Skin of body (tissue), 3 donors: ENCODE results near the gene CIP2A. TPM values are rescaled to one million over a fixed set of nuclear protein-coding genes. Genes with fewer than 3 reads are reported as not detected.

Source experiments
- DNase-seq: peaks from one replicate; lab custom pipeline; 2025; lab: John Stamatoyannopoulos, UW
- small RNA-seq: library from RNA; depleted of rRNA; stranded (forward); fragments of <200 nt; gene quantifications from one replicate; pipeline ENCODE3, GENCODE V24; 2014; ENCODE audit warnings: low replicate concordance
- total RNA-seq: library from RNA; depleted of rRNA; stranded (reverse); fragments of >200 nt; gene quantifications from one replicate; pipeline ENCODE4 v1.2.3, GENCODE V29; 2014

CIP2A gene
- total RNA-seq, 1 donor from 2014 or later = 12.8 TPM

GRCh38 chr3:108511055-108511454 lies 78.2 kb downstream of the CIP2A start:
- DNase-seq = no peak

GRCh38 chr3:108510496-108510895 lies 78.7 kb downstream of the CIP2A start, which contains the start of gene MYH15:
TSS of gene MYH15 (minus strand) at chr3:108510596. CDS start at chr3:108510530, 66 bp downstream.
- DNase-seq = no peak

- DNase-seq = no peak
Observed at GRCh38 chr3:108509871-108510270, 79.4 kb downstream of the CIP2A start.

- no peak for DNase-seq
Observed at GRCh38 chr3:108509263-108509662, 80.0 kb downstream of the CIP2A start.

- DNase-seq = no peak
Observed at GRCh38 chr3:108507902-108508301, 81.3 kb downstream of the CIP2A start.

GRCh38 chr3:108505811-108506210 lies 83.4 kb downstream of the CIP2A start:
- DNase-seq = no peak

GRCh38 chr3:108503722-108504121 lies 85.5 kb downstream of the CIP2A start:
- DNase-seq = no peak

- no peak for DNase-seq
Observed at GRCh38 chr3:108501535-108501934, 87.7 kb downstream of the CIP2A start.

- no peak for DNase-seq
Observed at GRCh38 chr3:108500728-108501127, 88.5 kb downstream of the CIP2A start.

Small RNAs within 50 kb of the gene (small RNA-seq; reads per million reads assigned to genes)
- not detected for gene RF00156

Other genes with a start within 250 kb of the CIP2A start
- gene MYH15, start 78.8 kb downstream of the CIP2A start, total RNA-seq = 0.49 TPM
- gene DZIP3, start 284 bp upstream of the CIP2A start, total RNA-seq = 12.8 TPM
- gene RETNLB, start 168.0 kb upstream of the CIP2A start, total RNA-seq = not detected
- gene TRAT1, start 233.3 kb upstream of the CIP2A start, total RNA-seq = 0.59 TPM